HepG2 (cell line): ENCODE results near the gene EEF1AKMT3. TPM values are rescaled to one million over a fixed set of nuclear protein-coding genes. Genes with fewer than 3 reads are reported as not detected.

Experiments used
- BCL6 ChIP-seq: IDR thresholded peaks from 2 replicates; pipeline ENCODE4 v1.6.1; 2016; ENCODE audit warnings: missing genetic modification reagents, missing compliant biosample characterization
- HOXA9 ChIP-seq: sonication (generic); formaldehyde crosslinking; IDR thresholded peaks from 2 replicates; pipeline ENCODE4 v1.8.1; 2022; ENCODE audit warnings: missing genetic modification reagents, mild to moderate bottlenecking, moderate library complexity, borderline replicate concordance
- JUNB ChIP-seq: sonication (generic); formaldehyde crosslinking; IDR thresholded peaks from 2 replicates; pipeline ENCODE4 v1.8.0; 2022; ENCODE audit warnings: missing genetic modification reagents, mild to moderate bottlenecking, borderline replicate concordance
- MEIS1 ChIP-seq: sonication (generic); formaldehyde crosslinking; IDR thresholded peaks from 2 replicates; pipeline ENCODE4 v1.9.0; 2021; ENCODE audit warnings: mild to moderate bottlenecking, missing genetic modification reagents, moderate library complexity, borderline replicate concordance
- MLLT10 ChIP-seq: sonication (generic); formaldehyde crosslinking; IDR thresholded peaks from 2 replicates; pipeline ENCODE4 v1.4.0; 2020; ENCODE audit warnings: missing genetic modification reagents
- NCOA1 ChIP-seq: sonication (generic); formaldehyde crosslinking; IDR thresholded peaks from 2 replicates; pipeline ENCODE4 v1.9.0; 2021; ENCODE audit warnings: missing genetic modification reagents
- ONECUT2 ChIP-seq: sonication (generic); formaldehyde crosslinking; IDR thresholded peaks from 2 replicates; pipeline ENCODE4 v1.4.0; 2020; ENCODE audit warnings: missing genetic modification reagents
- PREB ChIP-seq: sonication (generic); formaldehyde crosslinking; IDR thresholded peaks from 2 replicates; pipeline ENCODE4 v1.4.0; 2020; ENCODE audit warnings: missing genetic modification reagents
- SP5 ChIP-seq: IDR thresholded peaks from 2 replicates; pipeline ENCODE4 v1.6.1; 2016; ENCODE audit warnings: low read depth, borderline replicate concordance
- THYN1 ChIP-seq: sonication (generic); formaldehyde crosslinking; IDR thresholded peaks from 2 replicates; pipeline ENCODE4 v1.8.1; 2023; ENCODE audit warnings: low read depth, mild to moderate bottlenecking, moderate library complexity, missing genetic modification reagents, borderline replicate concordance
- ZFP62 ChIP-seq: sonication (generic); formaldehyde crosslinking; IDR thresholded peaks from 2 replicates; pipeline ENCODE4 v1.4.0; 2020; ENCODE audit warnings: missing genetic modification reagents
- ZNF138 ChIP-seq: sonication (generic); formaldehyde crosslinking; IDR thresholded peaks from 2 replicates; pipeline ENCODE4 v1.5.0; 2020; ENCODE audit warnings: mild to moderate bottlenecking, low read depth, missing genetic modification reagents
- ZNF24 ChIP-seq: fragments of 450-650 bp; IDR thresholded peaks from 2 replicates; pipeline ENCODE4 v1.6.1; 2017; ENCODE audit warnings: antibody characterized with exemption, mild to moderate bottlenecking
- ZNF263 ChIP-seq: sonication (generic); formaldehyde crosslinking; IDR thresholded peaks from 2 replicates; pipeline ENCODE4 v1.4.0; 2020; ENCODE audit warnings: missing genetic modification reagents
- ZNF382 ChIP-seq: sonication (generic); formaldehyde crosslinking; IDR thresholded peaks from 2 replicates; pipeline ENCODE4 v1.5.0; 2020; ENCODE audit warnings: missing genetic modification reagents, mild to moderate bottlenecking, borderline replicate concordance
- ZNF431 ChIP-seq: sonication (generic); formaldehyde crosslinking; IDR thresholded peaks from 2 replicates; pipeline ENCODE4 v1.9.0; 2022; ENCODE audit warnings: missing genetic modification reagents, low read depth, mild to moderate bottlenecking, borderline replicate concordance
- ZNF672 ChIP-seq: sonication (generic); formaldehyde crosslinking; IDR thresholded peaks from 2 replicates; pipeline ENCODE4 v1.8.1; 2022; ENCODE audit warnings: missing genetic modification reagents
- ZNF761 ChIP-seq: sonication (generic); formaldehyde crosslinking; conservative IDR thresholded peaks from 2 replicates; pipeline ENCODE4 v1.4.0; 2020; ENCODE audit warnings: mild to moderate bottlenecking, missing genetic modification reagents
- ZNF777 ChIP-seq: sonication (generic); formaldehyde crosslinking; IDR thresholded peaks from 2 replicates; pipeline ENCODE4 v1.4.0; 2020; ENCODE audit warnings: missing genetic modification reagents
- ZNF883 ChIP-seq: sonication (generic); formaldehyde crosslinking; IDR thresholded peaks from 2 replicates; pipeline ENCODE4 v1.5.1; 2020; ENCODE audit warnings: mild to moderate bottlenecking, missing genetic modification reagents; ENCODE audit errors: not compliant biosample characterization
- polyA plus RNA-seq, 8 experiments: library from polyadenylated mRNA; depleted of rRNA in 3 of 8; stranded (reverse) in 7 of 8; unstranded in 1 of 8; fragments of >200 nt; fragmentation: Illumina TruSeq in 4 of 8; extraction: Trizol in 4 of 8; gene quantifications; 2 replicates each; pipeline versions ENCODE4 v1.2.1 to v1.2.3, GENCODE V29; 2011 to 2016; ENCODE audit warnings: low read depth in 4 of 8, missing spikeins in 1 of 8, mixed read lengths in 1 of 8; ENCODE audit not compliant: insufficient read depth in 1 of 8
- total RNA-seq, 5 experiments: library from RNA; depleted of rRNA; stranded (reverse); fragments of >200 nt; fragmentation: Illumina TruSeq; extraction: Trizol; gene quantifications; 2 replicates each; pipeline ENCODE4 v1.2.3, GENCODE V29; 2016; ENCODE audit warnings: low read depth in 1 of 5
- TF ChIP-seq, protein P1 (sequence below): sonication (generic); formaldehyde crosslinking; IDR thresholded peaks from 2 replicates; pipeline ENCODE4 v1.4.0; 2020; ENCODE audit warnings: missing genetic modification reagents
- TF ChIP-seq, protein P2 (sequence below): sonication (generic); formaldehyde crosslinking; IDR thresholded peaks from 2 replicates; pipeline ENCODE4 v1.8.1; 2023; ENCODE audit warnings: mild to moderate bottlenecking, missing genetic modification reagents, borderline replicate concordance

EEF1AKMT3 gene
- total and polyA plus RNA-seq, 2 of the 13 experiments (the other 11 are each of a cell fraction or from before 2014, with no cell fraction given), result 4.7 to 11.4 TPM

- no peak for TF ChIP-seq MLLT10 (CRISPR knock-in tag)
- peak; percentile 63 for TF ChIP-seq ZNF883 (CRISPR knock-in tag)
- TF ChIP-seq MEIS1 (CRISPR knock-in tag), result peak; percentile 57; the same call in 1 of the 2 replicates
- peak; percentile 8; the same call in 1 of the 2 replicates for TF ChIP-seq BCL6 (CRISPR knock-in tag)
- TF ChIP-seq HOXA9 (CRISPR knock-in tag), result no peak; the same call in 1 of the 2 replicates
- TF ChIP-seq ZNF24, result no peak
- TF ChIP-seq ZNF382 (CRISPR knock-in tag), result no peak
- no peak for TF ChIP-seq ZNF777
- peak; percentile 82 for TF ChIP-seq ZNF263 (CRISPR knock-in tag)
- no peak for TF ChIP-seq THYN1 (CRISPR knock-in tag)
- TF ChIP-seq ZFP62 (CRISPR knock-in tag), result no peak
- peak; percentile 70 for TF ChIP-seq ZNF761 (CRISPR knock-in tag)
- TF ChIP-seq PREB (CRISPR knock-in tag), result no peak
- TF ChIP-seq JUNB (CRISPR knock-in tag), result no peak
- TF ChIP-seq NCOA1 (CRISPR knock-in tag), result no peak
- TF ChIP-seq, protein P1, sequence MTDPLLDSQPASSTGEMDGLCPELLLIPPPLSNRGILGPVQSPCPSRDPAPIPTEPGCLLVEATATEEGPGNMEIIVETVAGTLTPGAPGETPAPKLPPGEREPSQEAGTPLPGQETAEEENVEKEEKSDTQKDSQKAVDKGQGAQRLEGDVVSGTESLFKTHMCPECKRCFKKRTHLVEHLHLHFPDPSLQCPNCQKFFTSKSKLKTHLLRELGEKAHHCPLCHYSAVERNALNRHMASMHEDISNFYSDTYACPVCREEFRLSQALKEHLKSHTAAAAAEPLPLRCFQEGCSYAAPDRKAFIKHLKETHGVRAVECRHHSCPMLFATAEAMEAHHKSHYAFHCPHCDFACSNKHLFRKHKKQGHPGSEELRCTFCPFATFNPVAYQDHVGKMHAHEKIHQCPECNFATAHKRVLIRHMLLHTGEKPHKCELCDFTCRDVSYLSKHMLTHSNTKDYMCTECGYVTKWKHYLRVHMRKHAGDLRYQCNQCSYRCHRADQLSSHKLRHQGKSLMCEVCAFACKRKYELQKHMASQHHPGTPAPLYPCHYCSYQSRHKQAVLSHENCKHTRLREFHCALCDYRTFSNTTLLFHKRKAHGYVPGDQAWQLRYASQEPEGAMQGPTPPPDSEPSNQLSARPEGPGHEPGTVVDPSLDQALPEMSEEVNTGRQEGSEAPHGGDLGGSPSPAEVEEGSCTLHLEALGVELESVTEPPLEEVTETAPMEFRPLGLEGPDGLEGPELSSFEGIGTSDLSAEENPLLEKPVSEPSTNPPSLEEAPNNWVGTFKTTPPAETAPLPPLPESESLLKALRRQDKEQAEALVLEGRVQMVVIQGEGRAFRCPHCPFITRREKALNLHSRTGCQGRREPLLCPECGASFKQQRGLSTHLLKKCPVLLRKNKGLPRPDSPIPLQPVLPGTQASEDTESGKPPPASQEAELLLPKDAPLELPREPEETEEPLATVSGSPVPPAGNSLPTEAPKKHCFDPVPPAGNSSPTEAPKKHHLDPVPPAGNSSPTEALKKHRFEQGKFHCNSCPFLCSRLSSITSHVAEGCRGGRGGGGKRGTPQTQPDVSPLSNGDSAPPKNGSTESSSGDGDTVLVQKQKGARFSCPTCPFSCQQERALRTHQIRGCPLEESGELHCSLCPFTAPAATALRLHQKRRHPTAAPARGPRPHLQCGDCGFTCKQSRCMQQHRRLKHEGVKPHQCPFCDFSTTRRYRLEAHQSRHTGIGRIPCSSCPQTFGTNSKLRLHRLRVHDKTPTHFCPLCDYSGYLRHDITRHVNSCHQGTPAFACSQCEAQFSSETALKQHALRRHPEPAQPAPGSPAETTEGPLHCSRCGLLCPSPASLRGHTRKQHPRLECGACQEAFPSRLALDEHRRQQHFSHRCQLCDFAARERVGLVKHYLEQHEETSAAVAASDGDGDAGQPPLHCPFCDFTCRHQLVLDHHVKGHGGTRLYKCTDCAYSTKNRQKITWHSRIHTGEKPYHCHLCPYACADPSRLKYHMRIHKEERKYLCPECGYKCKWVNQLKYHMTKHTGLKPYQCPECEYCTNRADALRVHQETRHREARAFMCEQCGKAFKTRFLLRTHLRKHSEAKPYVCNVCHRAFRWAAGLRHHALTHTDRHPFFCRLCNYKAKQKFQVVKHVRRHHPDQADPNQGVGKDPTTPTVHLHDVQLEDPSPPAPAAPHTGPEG, result no peak; the same call in 1 of the 2 replicates
- TF ChIP-seq, protein P2, sequence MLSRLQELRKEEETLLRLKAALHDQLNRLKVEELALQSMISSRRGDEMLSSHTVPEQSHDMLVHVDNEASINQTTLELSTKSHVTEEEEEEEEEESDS (CRISPR knock-in tag), result 0 out of 2 replicates have a peak, but pooled peaks have one; percentile 70
- TF ChIP-seq ZNF672 (CRISPR knock-in tag), result no peak
- peak; percentile 81; the same call in 1 of the 2 replicates for TF ChIP-seq ZNF138
- TF ChIP-seq SP5 (CRISPR knock-in tag), result peak; percentile 73
- no peak for TF ChIP-seq ONECUT2 (CRISPR knock-in tag)
- no peak for TF ChIP-seq ZNF431 (CRISPR knock-in tag)
Measured at GRCh38 chr12:57771873-57772428, 463 bp upstream of the EEF1AKMT3 start, which contains the start of gene METTL1 (continued).
